Endodermal cell (in vitro differentiated cells): ENCODE data around the gene ZNF785. TPM values are rescaled to one million over a fixed set of nuclear protein-coding genes. Genes with fewer than 3 reads are reported as not detected.

Experiments
- DNase-seq: peaks from one replicate; pipeline ENCODE4 v3.0.0-alpha.2; 2017
- H3K27ac ChIP-seq: 2 replicates; pipeline ENCODE4 v1.5.1; 2013; ENCODE audit warnings: mild to moderate bottlenecking, low read depth, low read length, moderate library complexity
- H3K27me3 ChIP-seq: 2 replicates; pipeline ENCODE4 v1.6.1; 2013; ENCODE audit warnings: mild to moderate bottlenecking, low read length, moderate library complexity; ENCODE audit not compliant: insufficient read depth, control insufficient read depth, poor library complexity, severe bottlenecking
- H3K36me3 ChIP-seq: 2 replicates; pipeline ENCODE4 v1.7.0; 2013; ENCODE audit warnings: mild to moderate bottlenecking, low read length, moderate library complexity; ENCODE audit not compliant: control insufficient read depth, insufficient read depth
- H3K4me1 ChIP-seq: one replicate; pipeline ENCODE4 v1.7.0; 2013; ENCODE audit warnings: low read length; ENCODE audit not compliant: control insufficient read depth, insufficient read depth
- H3K4me3 ChIP-seq: 2 replicates; pipeline ENCODE4 v1.5.1; 2013; ENCODE audit warnings: mild to moderate bottlenecking, low read length, moderate library complexity
- H3K9ac ChIP-seq: 2 replicates; pipeline ENCODE4 v1.6.1; 2013; ENCODE audit warnings: mild to moderate bottlenecking, low read length, moderate library complexity; ENCODE audit not compliant: poor library complexity, severe bottlenecking; ENCODE audit errors: extremely low read depth
- H3K9me3 ChIP-seq: 2 replicates; pipeline ENCODE4 v1.6.1; 2013; ENCODE audit warnings: mild to moderate bottlenecking, low read length, moderate library complexity; ENCODE audit not compliant: control insufficient read depth
- H3K27ac Mint-ChIP-seq: 2 replicates; pipeline ENCODE4 v1.8.0; 2020; ENCODE audit warnings: mixed read lengths
- H3K27me3 Mint-ChIP-seq: 2 replicates; pipeline ENCODE4 v1.8.0; 2021; ENCODE audit warnings: mild to moderate bottlenecking, mixed read lengths; ENCODE audit not compliant: insufficient read depth
- H3K36me3 Mint-ChIP-seq: 2 replicates; pipeline ENCODE4 v1.8.0; 2020; ENCODE audit warnings: low read depth, mixed read lengths
- H3K4me1 Mint-ChIP-seq: 2 replicates; pipeline ENCODE4 v1.8.0; 2020; ENCODE audit warnings: mixed read lengths
- H3K4me3 Mint-ChIP-seq: 2 replicates; pipeline ENCODE4 v1.8.0; 2020; ENCODE audit warnings: mild to moderate bottlenecking, moderate library complexity, mixed read lengths
- H3K9me3 Mint-ChIP-seq: 2 replicates; pipeline ENCODE4 v1.8.0; 2020; ENCODE audit warnings: mild to moderate bottlenecking, mixed read lengths
- whole genome bisulfite sequencing, 2 experiments: methylation state at CpG; one replicate each; pipeline versions ENCODE4 v1.1.5 to v1.1.7; 2013; ENCODE audit warnings: missing lambda C conversion rate in 2 of 2, mixed read lengths in 1 of 2; ENCODE audit not compliant: insufficient coverage in 1 of 2, insufficient read length in 1 of 2; 5-methylcytosine and 5-hydroxymethylcytosine counted together
- total RNA-seq, 2 donors: library from RNA; stranded (reverse); fragmentation: NEBNext Ultra II Directional in 1 of 2; extraction: Animal tissue kit (Norgen Biotek cat#: 25700) in 1 of 2; gene quantifications; 2 replicates in 1 of 2; 3 replicates in 1 of 2; pipeline ENCODE4 v1.2.1, GENCODE V29; 2021
- TF ChIP-seq, protein P1 (sequence below): fragments of 200-600 bp; sonication (generic); conservative IDR thresholded peaks from 2 replicates; pipeline ENCODE4 v1.5.0; 2021; ENCODE audit warnings: antibody characterized with exemption, mild to moderate bottlenecking

ZNF785 gene
- total RNA-seq, 2 donors from 2014 or later, result 22.5 to 24.0 TPM

- no peaks in the 10 kb centered on the region for H3K9me3 ChIP-seq
- Mint-ChIP-seq H3K4me3 (no peak overlapping the region), H3K4me1 (peaks cover 7% of the 10 kb centered on the region), H3K9me3 (no peaks in the 10 kb centered on the region), H3K36me3 (no peaks in the 10 kb centered on the region), H3K27me3 (peaks cover 25% of the 10 kb centered on the region), H3K27ac (no peak overlapping the region)
- H3K27me3 ChIP-seq, result no peaks in the 10 kb centered on the region
- no peak overlapping the region for H3K27ac ChIP-seq
- DNase-seq, result no peak
- TF ChIP-seq, protein P1, sequence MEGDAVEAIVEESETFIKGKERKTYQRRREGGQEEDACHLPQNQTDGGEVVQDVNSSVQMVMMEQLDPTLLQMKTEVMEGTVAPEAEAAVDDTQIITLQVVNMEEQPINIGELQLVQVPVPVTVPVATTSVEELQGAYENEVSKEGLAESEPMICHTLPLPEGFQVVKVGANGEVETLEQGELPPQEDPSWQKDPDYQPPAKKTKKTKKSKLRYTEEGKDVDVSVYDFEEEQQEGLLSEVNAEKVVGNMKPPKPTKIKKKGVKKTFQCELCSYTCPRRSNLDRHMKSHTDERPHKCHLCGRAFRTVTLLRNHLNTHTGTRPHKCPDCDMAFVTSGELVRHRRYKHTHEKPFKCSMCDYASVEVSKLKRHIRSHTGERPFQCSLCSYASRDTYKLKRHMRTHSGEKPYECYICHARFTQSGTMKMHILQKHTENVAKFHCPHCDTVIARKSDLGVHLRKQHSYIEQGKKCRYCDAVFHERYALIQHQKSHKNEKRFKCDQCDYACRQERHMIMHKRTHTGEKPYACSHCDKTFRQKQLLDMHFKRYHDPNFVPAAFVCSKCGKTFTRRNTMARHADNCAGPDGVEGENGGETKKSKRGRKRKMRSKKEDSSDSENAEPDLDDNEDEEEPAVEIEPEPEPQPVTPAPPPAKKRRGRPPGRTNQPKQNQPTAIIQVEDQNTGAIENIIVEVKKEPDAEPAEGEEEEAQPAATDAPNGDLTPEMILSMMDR, result no peak
- no peak overlapping the region for H3K4me3 ChIP-seq
- 82 to 90% methylated on average over 7 to 8 of the region's 8 CpGs for WGBS, 2 experiments
- H3K4me1 ChIP-seq, result peaks cover 6% of the 10 kb centered on the region
- H3K9ac ChIP-seq, result no peak overlapping the region
- H3K36me3 ChIP-seq, result no peaks in the 10 kb centered on the region
Observed at GRCh38 chr16:30565984-30566383, 19.5 kb downstream of the ZNF785 start.

DNA sequence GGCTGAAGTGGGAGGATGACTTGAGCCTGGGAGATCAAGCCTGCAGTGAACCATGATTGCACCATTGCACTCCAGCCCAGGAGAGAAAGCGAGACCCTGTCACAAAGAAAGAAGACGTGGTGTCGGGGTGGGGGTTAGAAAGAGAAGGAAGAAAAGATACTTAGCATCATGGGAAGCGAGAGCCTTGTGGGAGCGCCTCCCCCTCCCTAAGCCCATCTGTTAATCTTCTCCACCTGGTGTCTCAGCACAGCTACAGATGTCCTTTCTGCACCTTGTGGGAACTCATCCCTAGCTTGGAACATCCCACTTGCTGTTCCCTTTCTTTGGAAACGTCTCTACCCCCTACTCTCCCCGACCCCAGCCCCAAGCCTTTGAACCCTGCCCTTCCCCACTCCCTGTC is 20.0 kb downstream of the ZNF785 start:
- DNase-seq, result no peak
- Mint-ChIP-seq H3K36me3 (no peaks in the 10 kb centered on the region), H3K9me3 (no peaks in the 10 kb centered on the region), H3K4me1 (peaks cover 4% of the 10 kb centered on the region), H3K27ac (no peak overlapping the region), H3K4me3 (no peak overlapping the region), H3K27me3 (peaks cover 27% of the 10 kb centered on the region)
- Histone ChIP-seq H3K36me3 (no peaks in the 10 kb centered on the region), H3K4me3 (no peak overlapping the region), H3K27me3 (no peaks in the 10 kb centered on the region), H3K9me3 (no peaks in the 10 kb centered on the region), H3K27ac (no peak overlapping the region), H3K9ac (no peak overlapping the region), H3K4me1 (peaks cover 6% of the 10 kb centered on the region)
- TF ChIP-seq, protein P1, result no peak
- WGBS, 2 experiments, result 81 to 83% methylated on average over 5 to 7 of the region's 7 CpGs

DNA sequence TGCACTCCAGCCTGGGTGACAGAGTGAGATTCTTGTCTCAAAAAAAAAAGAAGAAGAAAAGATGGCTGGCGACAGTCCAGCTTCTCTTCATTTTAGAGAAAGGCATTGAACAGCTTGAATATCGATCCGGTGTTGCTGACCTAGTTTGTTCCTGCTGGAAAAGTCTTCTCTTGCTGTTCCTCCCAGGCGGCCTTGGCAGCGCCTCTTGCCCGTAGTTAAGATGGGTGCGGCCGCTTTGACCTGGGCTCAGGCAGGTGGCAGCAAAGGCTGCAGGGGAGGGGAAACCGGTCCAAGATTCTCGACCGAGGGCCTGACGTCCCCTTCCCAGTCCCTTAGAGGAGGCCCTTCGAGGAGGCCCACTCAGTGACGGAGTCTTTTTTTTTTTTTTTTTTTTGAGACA is 23.5 kb downstream of the ZNF785 start:
- Histone ChIP-seq H3K36me3 (no peaks in the 10 kb centered on the region), H3K9me3 (no peaks in the 10 kb centered on the region), H3K27me3 (no peaks in the 10 kb centered on the region), H3K4me3 (no peak overlapping the region), H3K9ac (no peak overlapping the region), H3K4me1 (no peaks in the 10 kb centered on the region), H3K27ac (no peak overlapping the region)
- no peak for DNase-seq
- peaks cover 24% of the 10 kb centered on the region for H3K27me3 Mint-ChIP-seq
- no peaks in the 10 kb centered on the region for H3K9me3 Mint-ChIP-seq
- no peaks in the 10 kb centered on the region for H3K36me3 Mint-ChIP-seq
- 90 to 96% methylated on average over 10 to 14 of the region's 14 CpGs for WGBS, 2 experiments
- no peaks in the 10 kb centered on the region for H3K4me1 Mint-ChIP-seq
- H3K27ac Mint-ChIP-seq, result no peak overlapping the region
- TF ChIP-seq, protein P1, result no peak
- H3K4me3 Mint-ChIP-seq, result peak overlapping the region; percentile 58
